ENCODE measurements around the gene MIPEP.

The MIPEP gene

GRCh38 chr13:23820530-23820929, 68.7 kb downstream of the MIPEP start:
- H3K9ac ChIP-seq, result no peak overlapping the region
- no peak for TF ChIP-seq CTCF (conservative IDR thresholded peaks at IDR 0.05; ENCODE audit: low read depth, low read length)
- no peaks in the 10 kb centered on the region for H3K79me2 ChIP-seq (ENCODE audit: insufficient read depth, low read depth)
- H2AFZ ChIP-seq (ENCODE audit: low read depth), result no peak overlapping the region
- no peak overlapping the region for H3K27ac ChIP-seq
- no peaks in the 10 kb centered on the region for H3K36me3 ChIP-seq (ENCODE audit: insufficient read depth)
- no peaks in the 10 kb centered on the region for H3K4me1 ChIP-seq (ENCODE audit: low read depth, poor library complexity, severe bottlenecking)
- H3K4me2 ChIP-seq, result no peak overlapping the region
- H3K4me3 ChIP-seq (IDR thresholded peaks at IDR 0.05; ENCODE audit: insufficient read depth, low read depth, low read length), result no peak overlapping the region
- H3K27me3 ChIP-seq (ENCODE audit: insufficient read depth, low read depth), result no peaks in the 10 kb centered on the region
- H4K20me1 ChIP-seq (ENCODE audit: insufficient read depth), result no peaks in the 10 kb centered on the region

- H3K4me1 ChIP-seq (ENCODE audit: low read depth, poor library complexity, severe bottlenecking), result no peaks in the 10 kb centered on the region
- no peaks in the 10 kb centered on the region for H3K79me2 ChIP-seq (ENCODE audit: insufficient read depth, low read depth)
- H4K20me1 ChIP-seq (ENCODE audit: insufficient read depth), result no peaks in the 10 kb centered on the region
- no peak overlapping the region for H3K9ac ChIP-seq
- H2AFZ ChIP-seq (ENCODE audit: low read depth), result no peak overlapping the region
- no peak for TF ChIP-seq CTCF (conservative IDR thresholded peaks at IDR 0.05; ENCODE audit: low read depth, low read length)
- no peak overlapping the region for H3K4me2 ChIP-seq
- H3K4me3 ChIP-seq (IDR thresholded peaks at IDR 0.05; ENCODE audit: insufficient read depth, low read depth, low read length), result no peak overlapping the region
- H3K27me3 ChIP-seq (ENCODE audit: insufficient read depth, low read depth), result no peaks in the 10 kb centered on the region
- no peaks in the 10 kb centered on the region for H3K36me3 ChIP-seq (ENCODE audit: insufficient read depth)
- H3K27ac ChIP-seq, result no peak overlapping the region
Measured at GRCh38 chr13:23817830-23818229, 71.4 kb downstream of the MIPEP start.

- H2AFZ ChIP-seq (ENCODE audit: low read depth), result no peak overlapping the region
- no peak for TF ChIP-seq CTCF (conservative IDR thresholded peaks at IDR 0.05; ENCODE audit: low read depth, low read length)
- H3K27me3 ChIP-seq (ENCODE audit: insufficient read depth, low read depth), result no peaks in the 10 kb centered on the region
- H3K4me2 ChIP-seq, result no peak overlapping the region
- no peaks in the 10 kb centered on the region for H4K20me1 ChIP-seq (ENCODE audit: insufficient read depth)
- no peaks in the 10 kb centered on the region for H3K4me1 ChIP-seq (ENCODE audit: low read depth, poor library complexity, severe bottlenecking)
- H3K36me3 ChIP-seq (ENCODE audit: insufficient read depth), result no peaks in the 10 kb centered on the region
- no peak overlapping the region for H3K4me3 ChIP-seq (IDR thresholded peaks at IDR 0.05; ENCODE audit: insufficient read depth, low read depth, low read length)
- H3K27ac ChIP-seq, result no peak overlapping the region
- H3K9ac ChIP-seq, result no peak overlapping the region
- no peaks in the 10 kb centered on the region for H3K79me2 ChIP-seq (ENCODE audit: insufficient read depth, low read depth)
Measured at GRCh38 chr13:23817136-23817535, 72.1 kb downstream of the MIPEP start.

- no peaks in the 10 kb centered on the region for H4K20me1 ChIP-seq (ENCODE audit: insufficient read depth)
- no peaks in the 10 kb centered on the region for H3K4me1 ChIP-seq (ENCODE audit: low read depth, poor library complexity, severe bottlenecking)
- no peak for TF ChIP-seq CTCF (conservative IDR thresholded peaks at IDR 0.05; ENCODE audit: low read depth, low read length)
- no peak overlapping the region for H3K4me3 ChIP-seq (IDR thresholded peaks at IDR 0.05; ENCODE audit: insufficient read depth, low read depth, low read length)
- no peak overlapping the region for H3K4me2 ChIP-seq
- H3K79me2 ChIP-seq (ENCODE audit: insufficient read depth, low read depth), result no peaks in the 10 kb centered on the region
- H3K9ac ChIP-seq, result no peak overlapping the region
- H3K27ac ChIP-seq, result no peak overlapping the region
- H3K27me3 ChIP-seq (ENCODE audit: insufficient read depth, low read depth), result no peaks in the 10 kb centered on the region
- H3K36me3 ChIP-seq (ENCODE audit: insufficient read depth), result no peaks in the 10 kb centered on the region
- no peak overlapping the region for H2AFZ ChIP-seq (ENCODE audit: low read depth)
Measured at GRCh38 chr13:23813635-23814034, 75.6 kb downstream of the MIPEP start.
